ENCODE measurements around the gene GDPD5. TPM values are rescaled to one million over a fixed set of nuclear protein-coding genes. Genes with fewer than 3 reads are reported as not detected.

GDPD5 gene
- total and polyA plus RNA-seq, 11 donors: 2.0 to 12.5 (median 4.9) TPM

DNA sequence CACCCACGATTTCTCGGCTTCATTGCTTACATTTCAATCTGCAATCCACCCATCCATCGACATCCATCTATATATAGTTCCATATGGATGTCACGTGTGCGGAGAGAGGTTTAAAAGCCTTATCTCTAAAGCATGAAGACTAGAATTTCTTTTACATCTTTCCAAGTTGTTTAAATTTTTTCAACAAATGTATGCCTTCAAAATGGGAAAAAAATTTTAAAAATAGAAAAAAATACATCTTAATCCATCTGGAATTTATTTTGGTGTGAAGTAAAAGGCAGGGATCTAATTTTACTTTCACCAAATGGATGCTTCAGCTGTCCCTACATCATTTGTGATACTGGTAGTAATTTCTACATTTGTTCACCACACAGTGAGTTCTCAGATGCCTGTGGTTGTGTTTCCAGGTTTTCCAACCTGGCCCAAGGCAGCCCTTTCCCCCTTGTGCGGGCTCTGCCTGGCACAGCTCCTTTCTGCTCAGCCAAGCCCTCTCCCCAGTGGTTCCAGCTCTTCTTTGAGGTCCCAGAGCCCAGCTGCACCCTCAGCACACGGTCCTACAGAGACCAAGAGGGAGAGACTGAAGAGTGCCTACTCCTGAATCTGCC, 55.2 kb downstream of the GDPD5 start:
- Histone ChIP-seq H3K27ac (no peak overlapping the region), H3K4me1 (peaks cover 0 to 43% (median 22%) of the 10 kb centered on the region in 12 donors)
- intact Hi-C loops (cut with DNase I): no loop called here

DNA sequence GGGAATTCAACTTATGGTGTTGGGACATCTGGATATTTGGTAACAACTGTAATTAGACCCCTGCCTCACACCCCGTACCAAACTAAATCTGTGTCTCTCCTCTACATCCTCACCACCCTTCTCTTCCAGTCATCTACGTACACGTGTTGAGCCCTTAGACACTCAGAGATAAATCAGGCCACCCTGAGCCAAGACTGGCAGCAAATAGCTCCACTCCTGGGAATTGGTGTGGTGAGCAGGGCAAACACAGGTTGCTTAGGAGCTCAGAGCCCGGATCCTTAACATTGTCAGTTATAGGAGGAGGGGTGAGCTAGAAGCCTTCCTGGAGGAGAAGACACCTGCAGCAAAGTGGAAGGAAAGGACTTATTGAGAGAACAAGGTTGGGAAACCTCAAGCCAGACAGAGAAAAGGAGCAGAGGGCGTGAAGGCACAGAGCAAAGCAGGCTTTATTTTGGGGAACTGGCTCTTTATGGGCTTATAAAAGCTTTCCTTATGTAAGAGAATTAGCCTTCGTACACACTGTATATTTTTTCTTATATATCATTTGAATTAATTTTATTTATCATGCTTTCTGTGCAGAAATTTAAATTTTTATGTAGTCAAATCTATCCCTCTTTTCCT, 55.8 kb downstream of the GDPD5 start:
- no peaks in the 10 kb centered on the region for H3K27me3 ChIP-seq
- ATAC-seq: no peak

More for the DNA sequence above, 55.2 kb downstream of the GDPD5 start:
- Histone ChIP-seq H3K36me3 (no peaks in the 10 kb centered on the region), H3K4me3 (no peak overlapping the region), H3K9me3 (no peaks in the 10 kb centered on the region), H3K27me3 (no peaks in the 10 kb centered on the region)
- 89 to 94% (median 92%) methylated on average over 6 to 7 of the region's 7 CpGs for WGBS, 4 donors
- ATAC-seq: no peak
- TF ChIP-seq, protein P1, sequence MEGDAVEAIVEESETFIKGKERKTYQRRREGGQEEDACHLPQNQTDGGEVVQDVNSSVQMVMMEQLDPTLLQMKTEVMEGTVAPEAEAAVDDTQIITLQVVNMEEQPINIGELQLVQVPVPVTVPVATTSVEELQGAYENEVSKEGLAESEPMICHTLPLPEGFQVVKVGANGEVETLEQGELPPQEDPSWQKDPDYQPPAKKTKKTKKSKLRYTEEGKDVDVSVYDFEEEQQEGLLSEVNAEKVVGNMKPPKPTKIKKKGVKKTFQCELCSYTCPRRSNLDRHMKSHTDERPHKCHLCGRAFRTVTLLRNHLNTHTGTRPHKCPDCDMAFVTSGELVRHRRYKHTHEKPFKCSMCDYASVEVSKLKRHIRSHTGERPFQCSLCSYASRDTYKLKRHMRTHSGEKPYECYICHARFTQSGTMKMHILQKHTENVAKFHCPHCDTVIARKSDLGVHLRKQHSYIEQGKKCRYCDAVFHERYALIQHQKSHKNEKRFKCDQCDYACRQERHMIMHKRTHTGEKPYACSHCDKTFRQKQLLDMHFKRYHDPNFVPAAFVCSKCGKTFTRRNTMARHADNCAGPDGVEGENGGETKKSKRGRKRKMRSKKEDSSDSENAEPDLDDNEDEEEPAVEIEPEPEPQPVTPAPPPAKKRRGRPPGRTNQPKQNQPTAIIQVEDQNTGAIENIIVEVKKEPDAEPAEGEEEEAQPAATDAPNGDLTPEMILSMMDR (IDR thresholded peaks at IDR 0.05): no peak
- TF ChIP-seq POLR2A (IDR thresholded peaks at IDR 0.05): no peak
- DNase-seq: no peak

DNA sequence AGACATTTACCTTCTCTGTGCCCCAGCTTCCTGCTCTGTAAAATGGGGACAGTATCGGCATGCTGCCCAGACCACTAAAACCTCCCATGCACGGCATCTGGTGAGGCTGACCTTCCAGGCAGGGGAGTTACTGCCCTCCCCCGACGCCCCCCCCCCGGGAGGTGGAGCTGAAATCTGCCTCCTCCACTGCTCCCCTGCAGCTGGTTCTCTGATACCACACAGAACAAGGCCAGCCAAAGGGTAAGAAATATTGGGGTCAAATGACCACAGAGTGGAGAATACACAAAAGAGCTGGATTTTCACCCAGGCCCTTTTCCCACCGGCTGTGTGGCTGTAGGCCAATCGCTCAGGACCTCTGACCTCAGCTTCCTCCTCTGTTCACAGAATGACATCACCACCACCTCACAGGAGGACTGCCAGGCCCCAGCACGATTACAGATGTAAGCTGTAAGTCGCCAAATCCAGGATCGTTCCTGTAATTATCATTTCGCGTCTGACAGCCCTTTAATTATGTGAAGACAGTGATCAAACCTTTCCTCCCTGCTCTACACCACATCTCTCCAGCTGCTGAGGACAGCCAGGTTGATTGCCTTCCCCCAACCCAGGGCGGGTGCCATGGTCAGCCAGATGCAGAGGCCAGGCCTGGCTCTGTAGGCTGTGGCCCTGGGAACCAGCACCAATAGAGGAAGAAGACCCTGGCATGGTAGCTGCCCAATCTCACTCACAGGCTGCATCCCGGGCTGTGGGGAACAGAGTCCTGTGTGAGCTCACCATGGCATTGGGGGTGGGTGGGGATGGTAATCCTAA, 57.0 kb downstream of the GDPD5 start:
- Histone ChIP-seq H3K27me3 (no peaks in the 10 kb centered on the region), H3K36me3 (no peaks in the 10 kb centered on the region), H3K4me3 (no peak overlapping the region), H3K4me1 (peaks cover 0 to 36% (median 17%) of the 10 kb centered on the region in 12 donors), H3K27ac (peak overlapping the region in 7 of 12 donors; percentile 27 to 49 (median 39)), H3K9me3 (no peaks in the 10 kb centered on the region)
- peak; percentile 41 to 78 (median 58) for ATAC-seq
- intact Hi-C loops (cut with DNase I): no loop called here
- 44 to 54% (median 47%) methylated on average over 13 to 14 of the region's 14 CpGs for WGBS, 4 donors
- peak; percentile 67 to 80 (median 77) for DNase-seq
- no peak for TF ChIP-seq POLR2A (IDR thresholded peaks at IDR 0.05)
- TF ChIP-seq, protein P1 (IDR thresholded peaks at IDR 0.05): no peak

More for the DNA sequence above, 55.8 kb downstream of the GDPD5 start:
- TF ChIP-seq, protein P1 (IDR thresholded peaks at IDR 0.05): no peak
- TF ChIP-seq POLR2A (IDR thresholded peaks at IDR 0.05): no peak
- WGBS, 4 donors: 63 to 76% (median 70%) methylated on average over 6 of the region's 6 CpGs
- Histone ChIP-seq H3K36me3 (no peaks in the 10 kb centered on the region), H3K4me3 (no peak overlapping the region), H3K4me1 (peaks cover 0 to 38% (median 17%) of the 10 kb centered on the region in 12 donors), H3K27ac (no peak overlapping the region), H3K9me3 (no peaks in the 10 kb centered on the region)
- no peak for DNase-seq
- intact Hi-C loops (cut with DNase I): no loop called here

DNA sequence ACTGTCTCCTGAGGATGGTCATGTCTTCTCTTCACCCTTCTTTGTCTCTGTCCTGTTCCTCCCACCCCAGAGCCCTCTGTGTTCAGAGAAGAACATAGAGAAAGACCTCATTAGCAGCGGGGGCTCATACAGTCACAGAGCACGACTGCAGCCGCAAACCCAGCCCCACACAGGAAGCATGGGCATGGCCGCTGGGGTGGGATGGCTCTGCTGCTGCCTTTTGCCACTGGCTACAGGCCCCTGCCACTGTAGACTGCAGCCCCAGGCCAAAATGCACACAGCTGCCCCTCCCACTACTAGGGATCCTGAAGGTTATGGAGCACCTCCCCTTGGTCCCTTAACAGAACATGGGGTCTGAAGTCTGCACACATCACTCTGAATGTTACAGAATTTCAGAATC, 57.9 kb downstream of the GDPD5 start:
- intact Hi-C loops (cut with DNase I): no loop called here
- WGBS, 4 donors: 80 to 88% (median 84%) methylated on average over 4 of the region's 4 CpGs
- ATAC-seq (no peak), DNase-seq (no peak)
- Histone ChIP-seq H3K4me1 (peaks cover 0 to 38% (median 17%) of the 10 kb centered on the region in 12 donors), H3K9me3 (no peaks in the 10 kb centered on the region), H3K27ac (peak overlapping the region in 1 of 12 donors; percentile 23), H3K36me3 (no peaks in the 10 kb centered on the region), H3K4me3 (no peak overlapping the region), H3K27me3 (no peaks in the 10 kb centered on the region)
- no peak for TF ChIP-seq POLR2A (IDR thresholded peaks at IDR 0.05)
- TF ChIP-seq, protein P1 (IDR thresholded peaks at IDR 0.05): no peak
